Fibroblast of villous mesenchyme (primary cell): ENCODE results near the gene ACSM6. TPM values are rescaled to one million over a fixed set of nuclear protein-coding genes. Genes with fewer than 3 reads are reported as not detected.
"Not testable (repeated sequence)": the region's sequence is repeated elsewhere in the genome, so short reads cannot be mapped to it uniquely, and the experiment has no call there.

ENCODE experiments used
- DNase-seq: peaks from one replicate; pipeline ENCODE4 v3.0.0-alpha.2; 2010; ENCODE audit warnings: low read depth
- H3K4me3 ChIP-seq: 2 replicates; pipeline ENCODE4 v1.5.1; 2011; ENCODE audit warnings: low read depth, mild to moderate bottlenecking, low read length
- CTCF ChIP-seq: IDR thresholded peaks from 2 replicates; pipeline ENCODE4 v1.5.1; 2012; ENCODE audit warnings: low read depth, mild to moderate bottlenecking, low read length; ENCODE audit not compliant: insufficient read depth
- total RNA-seq: library from RNA; depleted of rRNA; stranded (reverse); fragments of >200 nt; gene quantifications from 2 replicates; pipeline ENCODE4 v1.2.3, GENCODE V29; 2012

Gene ACSM6
- total RNA-seq, 1 donor, result not detected

- no peak overlapping the region for H3K4me3 ChIP-seq
- no peak for TF ChIP-seq CTCF
- no peak for DNase-seq
Observed at GRCh38 chr10:95188593-95188992, 5.4 kb upstream of the ACSM6 start.

GRCh38 chr10:95196046-95196445 lies 2.0 kb downstream of the ACSM6 start:
- no peak for TF ChIP-seq CTCF
- no peak overlapping the region for H3K4me3 ChIP-seq
- no peak for DNase-seq

GRCh38 chr10:95201736-95202135 lies 7.7 kb downstream of the ACSM6 start:
- peak; percentile 70 for TF ChIP-seq CTCF
- H3K4me3 ChIP-seq, result no peak overlapping the region
- peak; percentile 56 for DNase-seq

GRCh38 chr10:95202865-95203264 lies 8.8 kb downstream of the ACSM6 start:
- DNase-seq, H3K4me3 ChIP-seq: not testable (repeated sequence)

GRCh38 chr10:95208702-95209391 lies 14.8 kb downstream of the ACSM6 start:
- TF ChIP-seq CTCF, result peak; percentile 33
- H3K4me3 ChIP-seq, result no peak overlapping the region
- peak; percentile 18 for DNase-seq

- H3K4me3 ChIP-seq, result no peak overlapping the region
- TF ChIP-seq CTCF, result no peak
- DNase-seq, result no peak
Observed at GRCh38 chr10:95209509-95210127, 15.6 kb downstream of the ACSM6 start.

- no peak for TF ChIP-seq CTCF
- no peak for DNase-seq
Observed at GRCh38 chr10:95211606-95212279, 17.7 kb downstream of the ACSM6 start.

More at GRCh38 chr10:95211606-95212279, 17.7 kb downstream of the ACSM6 start:
- H3K4me3 ChIP-seq, result no peak overlapping the region
